ENCODE results near the gene ZDHHC17. TPM values are rescaled to one million over a fixed set of nuclear protein-coding genes. Genes with fewer than 3 reads are reported as not detected.

The ZDHHC17 gene
- total RNA-seq, 1 donor from 2014 or later, result 300 TPM

- DNase-seq, result no peak
Measured at GRCh38 chr12:76830436-76830835, 66.5 kb downstream of the ZDHHC17 start.

GRCh38 chr12:76836633-76837032 lies 72.7 kb downstream of the ZDHHC17 start:
- no peak for DNase-seq

GRCh38 chr12:76847260-76847659 lies 83.3 kb downstream of the ZDHHC17 start:
- DNase-seq, result no peak

- no peak for DNase-seq
Measured at GRCh38 chr12:76848132-76848531, 84.2 kb downstream of the ZDHHC17 start.

GRCh38 chr12:76852106-76852505 lies 88.2 kb downstream of the ZDHHC17 start:
- DNase-seq, result no peak

- DNase-seq, result no peak
Measured at GRCh38 chr12:76855271-76855670, 91.4 kb downstream of the ZDHHC17 start.

- DNase-seq, result no peak
Measured at GRCh38 chr12:76856018-76856644, 92.2 kb downstream of the ZDHHC17 start.

GRCh38 chr12:76859611-76860010 lies 95.7 kb downstream of the ZDHHC17 start:
- DNase-seq, result no peak

GRCh38 chr12:76860256-76860655 lies 96.3 kb downstream of the ZDHHC17 start:
- DNase-seq, result no peak

- no peak for DNase-seq
Measured at GRCh38 chr12:76863005-76863670, 99.2 kb downstream of the ZDHHC17 start.

GRCh38 chr12:76863837-76864236 lies 99.9 kb downstream of the ZDHHC17 start:
- DNase-seq, result no peak

GRCh38 chr12:76864791-76865400 lies 101.0 kb downstream of the ZDHHC17 start:
- no peak for DNase-seq

- no peak for DNase-seq
Measured at GRCh38 chr12:76866151-76866567, 102.2 kb downstream of the ZDHHC17 start.

GRCh38 chr12:76866726-76867125 lies 102.8 kb downstream of the ZDHHC17 start:
- DNase-seq, result no peak

GRCh38 chr12:76871082-76871481 lies 107.2 kb downstream of the ZDHHC17 start:
- no peak for DNase-seq

GRCh38 chr12:76871742-76872141 lies 107.8 kb downstream of the ZDHHC17 start:
- no peak for DNase-seq

- no peak for DNase-seq
Measured at GRCh38 chr12:76872415-76872814, 108.5 kb downstream of the ZDHHC17 start.

- no peak for DNase-seq
Measured at GRCh38 chr12:76874027-76874426, 110.1 kb downstream of the ZDHHC17 start.

GRCh38 chr12:76874491-76875190 lies 110.7 kb downstream of the ZDHHC17 start:
- no peak for DNase-seq

GRCh38 chr12:76876696-76877229 lies 112.8 kb downstream of the ZDHHC17 start:
- no peak for DNase-seq

GRCh38 chr12:76878099-76878898 lies 114.4 kb downstream of the ZDHHC17 start:
- DNase-seq, result no peak
